HTR-8/SVneo (cell line): ENCODE measurements around the gene CLDN19.
"Not testable (repeated sequence)": the region's sequence is repeated elsewhere in the genome, so short reads cannot be mapped to it uniquely, and the experiment has no call there.

Experiments used
- DNase-seq: peaks from one replicate; pipeline ENCODE4 v3.0.0; 2011; ENCODE audit warnings: low spot score, mixed read lengths; ENCODE audit not compliant: insufficient read length
- FAIRE-seq: peaks from 2 replicates; lab custom pipeline; 2011; peaks lifted over from hg19 to GRCh38; lab: Jason Lieb, UNC

Gene CLDN19

GRCh38 chr1:42721926-42722325 lies 18.1 kb downstream of the CLDN19 start:
- DNase-seq (no peak), FAIRE-seq (no peak)

- DNase-seq (no peak), FAIRE-seq (no peak)
These were observed 19.2 kb downstream of the CLDN19 start for GRCh38 chr1:42720868-42721267.

GRCh38 chr1:42714441-42714840 lies 25.6 kb downstream of the CLDN19 start:
- not testable (repeated sequence) for FAIRE-seq, DNase-seq

GRCh38 chr1:42713293-42713692 lies 26.7 kb downstream of the CLDN19 start:
- DNase-seq: no peak
- no peak for FAIRE-seq

GRCh38 chr1:42712808-42713207 lies 27.2 kb downstream of the CLDN19 start:
- DNase-seq: not testable (repeated sequence)

GRCh38 chr1:42703888-42704464 lies 36.1 kb downstream of the CLDN19 start:
- DNase-seq (no peak), FAIRE-seq (no peak)

More at GRCh38 chr1:42712808-42713207, 27.2 kb downstream of the CLDN19 start:
- not testable (repeated sequence) for FAIRE-seq

GRCh38 chr1:42700006-42700405 lies 40.0 kb downstream of the CLDN19 start:
- FAIRE-seq: no peak

GRCh38 chr1:42698081-42698813 lies 41.8 kb downstream of the CLDN19 start:
- FAIRE-seq (no peak), DNase-seq (no peak)

More at GRCh38 chr1:42700006-42700405, 40.0 kb downstream of the CLDN19 start:
- DNase-seq: no peak

- FAIRE-seq (no peak), DNase-seq (no peak)
These were observed 47.1 kb downstream of the CLDN19 start for GRCh38 chr1:42692911-42693310.

- FAIRE-seq: no peak
These were observed 47.6 kb downstream of the CLDN19 start for GRCh38 chr1:42692461-42692860.

GRCh38 chr1:42691157-42691498 lies 48.9 kb downstream of the CLDN19 start:
- DNase-seq (no peak), FAIRE-seq (no peak)

More at GRCh38 chr1:42692461-42692860, 47.6 kb downstream of the CLDN19 start:
- DNase-seq: no peak

GRCh38 chr1:42690477-42691156 lies 49.4 kb downstream of the CLDN19 start:
- DNase-seq: no peak
- FAIRE-seq: no peak

- FAIRE-seq (no peak), DNase-seq (no peak)
These were observed 50.1 kb downstream of the CLDN19 start for GRCh38 chr1:42689912-42690311.

GRCh38 chr1:42686418-42686817 lies 53.6 kb downstream of the CLDN19 start:
- FAIRE-seq: no peak
- no peak for DNase-seq

GRCh38 chr1:42684139-42684538 lies 55.9 kb downstream of the CLDN19 start:
- FAIRE-seq: no peak
- DNase-seq: no peak
